ENCODE results near the gene DUSP7.

- TF ChIP-seq ATF1 (CRISPR knock-in tag; IDR thresholded peaks at IDR 0.05) (no peak), HMGXB4 (CRISPR knock-in tag; IDR thresholded peaks at IDR 0.05) (no peak), CREM (CRISPR knock-in tag; IDR thresholded peaks at IDR 0.05) (no peak), CTCF (IDR thresholded peaks at IDR 0.05) (no peak), PRDM15 (CRISPR knock-in tag; IDR thresholded peaks at IDR 0.05) (no peak), SP1 (CRISPR knock-in tag; conservative IDR thresholded peaks at IDR 0.05) (no peak), TEAD4 (CRISPR knock-in tag; IDR thresholded peaks at IDR 0.05) (no peak), TP53 (CRISPR knock-in tag; IDR thresholded peaks at IDR 0.05) (no peak)
Observed at GRCh38 chr3:52049503-52049902, 6.9 kb downstream of the DUSP7 start.

Data from WTC11 (cell line).